Loucy (cell line): ENCODE results near the gene NPEPL1.

Experiments
- H2AFZ ChIP-seq: fragments of 200-600 bp; sonication (generic); 2 replicates; pipeline ENCODE4 v1.6.0; 2016; ENCODE audit warnings: antibody characterized with exemption, mild to moderate bottlenecking, low read length, moderate library complexity
- H3F3A ChIP-seq: fragments of 200-600 bp; 2 replicates; pipeline ENCODE4 v1.6.0; 2016; ENCODE audit warnings: antibody characterized with exemption, low read depth, mild to moderate bottlenecking
- H3K27me3 ChIP-seq: fragments of 200-600 bp; sonication (generic); 2 replicates; pipeline ENCODE4 v1.6.1; 2014; ENCODE audit warnings: low read length, mild to moderate bottlenecking; ENCODE audit not compliant: insufficient read depth, poor library complexity, severe bottlenecking
- H3K36me3 ChIP-seq: fragments of 200-600 bp; sonication (generic); 2 replicates; pipeline ENCODE4 v1.6.1; 2016; ENCODE audit warnings: low read length; ENCODE audit not compliant: insufficient read depth
- H3K4me1 ChIP-seq: fragments of 200-600 bp; sonication (generic); 2 replicates; pipeline ENCODE4 v1.5.1; 2014; ENCODE audit warnings: low read length, mild to moderate bottlenecking; ENCODE audit not compliant: insufficient read depth, poor library complexity, severe bottlenecking
- H3K4me2 ChIP-seq: fragments of 200-600 bp; sonication (generic); 2 replicates; pipeline ENCODE4 v1.6.0; 2014; ENCODE audit warnings: antibody characterized with exemption, low read length, low read depth, mild to moderate bottlenecking; ENCODE audit not compliant: poor library complexity, severe bottlenecking
- H3K4me3 ChIP-seq: fragments of 200-600 bp; sonication (generic); 2 replicates; pipeline ENCODE4 v1.5.1; 2014; ENCODE audit warnings: low read length, mild to moderate bottlenecking, mixed read lengths; ENCODE audit not compliant: poor library complexity, severe bottlenecking
- H3K79me2 ChIP-seq: fragments of 200-600 bp; sonication (generic); 2 replicates; pipeline ENCODE4 v1.6.1; 2014; ENCODE audit warnings: low read length; ENCODE audit not compliant: insufficient read depth
- H3K9ac ChIP-seq: fragments of 200-600 bp; sonication (generic); 2 replicates; pipeline ENCODE4 v1.6.0; 2014; ENCODE audit warnings: mild to moderate bottlenecking, low read depth, low read length, moderate library complexity; ENCODE audit not compliant: poor library complexity, severe bottlenecking
- H3K9me2 ChIP-seq: fragments of 200-600 bp; sonication (generic); replicated peaks from 2 replicates; pipeline ENCODE4 v1.6.1; 2016; ENCODE audit warnings: low read depth, low read length, mixed read lengths
- H3K9me3 ChIP-seq: fragments of 200-600 bp; sonication (generic); 2 replicates; pipeline ENCODE4 v1.6.1; 2014; ENCODE audit warnings: mild to moderate bottlenecking, antibody characterized with exemption, low read length, low read depth; ENCODE audit not compliant: insufficient read depth
- H4K20me1 ChIP-seq: fragments of 200-600 bp; sonication (generic); 2 replicates; pipeline ENCODE4 v1.6.0; 2014; ENCODE audit warnings: antibody characterized with exemption, low read length, mild to moderate bottlenecking; ENCODE audit not compliant: insufficient read depth, poor library complexity, severe bottlenecking
- EZH2phosphoT487 ChIP-seq: fragments of 200-600 bp; IDR thresholded peaks from 2 replicates; pipeline ENCODE4 v1.6.1; 2018; ENCODE audit warnings: antibody characterized with exemption, mild to moderate bottlenecking, moderate library complexity, borderline replicate concordance
- TF ChIP-seq, protein P1 (sequence below): fragments of 200-600 bp; sonication (generic); conservative IDR thresholded peaks from 2 replicates; pipeline ENCODE4 v1.5.1; 2014; ENCODE audit warnings: mild to moderate bottlenecking, antibody characterized with exemption, low read length

Gene NPEPL1

DNA sequence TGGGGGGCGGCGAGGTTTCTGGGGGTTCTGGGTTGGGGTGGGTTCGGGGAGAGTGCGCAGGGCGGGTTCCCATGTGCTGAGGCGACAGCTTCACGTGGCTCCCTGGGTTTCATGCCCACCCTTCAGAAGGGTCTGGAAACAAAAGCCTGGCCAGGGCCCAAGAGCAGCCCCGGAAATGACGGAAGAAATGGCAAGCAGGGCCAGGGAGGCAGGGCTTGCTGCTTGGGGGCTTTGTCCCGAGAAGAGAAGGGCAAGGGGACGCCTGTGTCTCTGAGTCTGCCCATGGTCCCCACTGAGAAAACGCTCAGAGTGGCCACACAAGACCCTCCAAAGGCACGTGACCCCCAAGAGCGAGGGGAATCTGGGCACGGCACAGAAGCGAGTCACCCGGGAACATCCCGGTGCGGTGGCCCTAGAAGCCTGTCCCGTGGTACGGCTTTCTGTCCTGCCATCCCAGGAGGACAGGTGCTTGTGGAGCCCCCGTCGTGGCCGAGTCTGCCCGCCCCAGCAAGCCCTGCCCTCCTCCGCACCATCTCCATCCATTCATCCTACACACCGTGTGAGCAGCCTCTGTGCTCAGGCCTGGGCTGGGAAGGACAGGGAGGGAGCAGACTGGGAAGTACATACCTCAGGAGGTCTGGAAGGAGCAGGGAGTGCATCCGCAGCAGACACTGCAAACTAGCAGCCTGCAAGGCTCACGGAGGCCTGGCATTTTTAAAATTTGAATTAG lies 9.0 kb downstream of the NPEPL1 start:
- H3K27me3 ChIP-seq = no peaks in the 10 kb centered on the region
- no peaks in the 10 kb centered on the region for H3K9me2 ChIP-seq
- H4K20me1 ChIP-seq = no peaks in the 10 kb centered on the region
- no peak overlapping the region for H3K4me2 ChIP-seq
- H3K36me3 ChIP-seq = no peaks in the 10 kb centered on the region; the same call in 1 of the 2 replicates
- no peak overlapping the region for H3K9ac ChIP-seq
- H2AFZ ChIP-seq = no peak overlapping the region
- no peaks in the 10 kb centered on the region for H3K9me3 ChIP-seq
- H3K79me2 ChIP-seq = no peaks in the 10 kb centered on the region
- H3K4me1 ChIP-seq = no peaks in the 10 kb centered on the region
- TF ChIP-seq EZH2phosphoT487 = no peak
- TF ChIP-seq, protein P1, sequence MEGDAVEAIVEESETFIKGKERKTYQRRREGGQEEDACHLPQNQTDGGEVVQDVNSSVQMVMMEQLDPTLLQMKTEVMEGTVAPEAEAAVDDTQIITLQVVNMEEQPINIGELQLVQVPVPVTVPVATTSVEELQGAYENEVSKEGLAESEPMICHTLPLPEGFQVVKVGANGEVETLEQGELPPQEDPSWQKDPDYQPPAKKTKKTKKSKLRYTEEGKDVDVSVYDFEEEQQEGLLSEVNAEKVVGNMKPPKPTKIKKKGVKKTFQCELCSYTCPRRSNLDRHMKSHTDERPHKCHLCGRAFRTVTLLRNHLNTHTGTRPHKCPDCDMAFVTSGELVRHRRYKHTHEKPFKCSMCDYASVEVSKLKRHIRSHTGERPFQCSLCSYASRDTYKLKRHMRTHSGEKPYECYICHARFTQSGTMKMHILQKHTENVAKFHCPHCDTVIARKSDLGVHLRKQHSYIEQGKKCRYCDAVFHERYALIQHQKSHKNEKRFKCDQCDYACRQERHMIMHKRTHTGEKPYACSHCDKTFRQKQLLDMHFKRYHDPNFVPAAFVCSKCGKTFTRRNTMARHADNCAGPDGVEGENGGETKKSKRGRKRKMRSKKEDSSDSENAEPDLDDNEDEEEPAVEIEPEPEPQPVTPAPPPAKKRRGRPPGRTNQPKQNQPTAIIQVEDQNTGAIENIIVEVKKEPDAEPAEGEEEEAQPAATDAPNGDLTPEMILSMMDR = no peak
- H3K4me3 ChIP-seq = no peak overlapping the region
- no peaks in the 10 kb centered on the region for H3F3A ChIP-seq

DNA sequence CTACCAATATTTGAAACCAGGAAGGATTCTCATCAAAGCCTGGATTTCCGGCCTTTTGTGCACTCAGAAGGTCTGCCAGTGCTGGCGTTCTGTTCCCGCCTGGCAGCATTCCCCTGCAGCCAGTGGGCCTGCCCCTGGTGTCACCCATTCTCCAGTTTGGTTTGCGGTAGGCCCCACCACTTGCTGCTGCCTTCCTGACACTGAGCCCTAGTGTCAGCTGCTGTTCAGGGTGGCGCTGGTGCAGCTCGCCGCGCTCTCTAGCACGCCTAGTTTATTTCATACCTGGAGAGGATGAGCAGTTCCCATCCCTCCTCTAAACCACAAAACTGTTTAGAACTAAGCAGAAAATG lies 9.5 kb downstream of the NPEPL1 start:
- Histone ChIP-seq H3K4me1 (no peaks in the 10 kb centered on the region), H3K36me3 (no peaks in the 10 kb centered on the region; the same call in 1 of the 2 replicates), H4K20me1 (no peaks in the 10 kb centered on the region), H3F3A (no peaks in the 10 kb centered on the region), H3K4me2 (no peak overlapping the region), H3K27me3 (no peaks in the 10 kb centered on the region), H2AFZ (no peak overlapping the region), H3K79me2 (no peaks in the 10 kb centered on the region), H3K9me3 (no peaks in the 10 kb centered on the region), H3K4me3 (no peak overlapping the region), H3K9ac (no peak overlapping the region), H3K9me2 (no peaks in the 10 kb centered on the region)
- TF ChIP-seq, protein P1 = no peak
- no peak for TF ChIP-seq EZH2phosphoT487

DNA sequence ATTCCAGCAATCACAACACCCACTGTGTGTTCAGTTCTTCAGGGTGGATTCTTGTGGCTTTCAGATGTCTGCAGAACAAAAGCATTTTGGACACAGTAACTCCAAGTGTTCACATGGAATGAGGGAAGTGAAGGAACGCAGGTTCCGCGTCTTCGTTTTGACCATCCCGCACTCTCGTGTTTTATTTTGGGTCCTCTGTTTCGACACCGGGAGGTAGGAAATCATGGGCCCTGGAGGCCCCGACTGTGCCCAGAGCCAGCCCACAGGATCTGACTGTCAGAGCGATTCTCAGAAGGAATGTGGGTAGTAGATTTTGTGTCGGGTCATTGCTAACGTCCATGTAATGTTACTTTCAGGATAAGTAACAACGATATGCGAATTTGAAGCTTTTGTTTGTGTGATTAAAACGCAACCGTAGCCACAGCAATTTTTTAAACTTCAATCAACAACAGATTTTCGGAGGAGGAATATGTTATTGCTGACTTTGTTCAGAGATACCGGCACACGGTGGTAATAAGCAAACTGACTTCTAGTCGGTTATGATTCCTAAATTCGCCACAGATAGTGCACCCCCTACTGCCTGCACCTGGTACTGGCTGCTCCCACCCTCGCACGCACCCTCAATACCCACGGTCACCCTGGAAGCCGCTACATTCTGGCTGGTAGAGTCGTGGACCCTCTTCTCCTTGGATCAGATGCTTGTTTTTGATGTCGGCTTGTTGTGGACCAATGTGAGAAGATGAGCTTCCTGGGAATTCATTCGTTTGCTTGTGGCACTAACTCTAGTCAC lies 10.5 kb downstream of the NPEPL1 start:
- Histone ChIP-seq H3K9ac (no peak overlapping the region), H3F3A (no peaks in the 10 kb centered on the region), H3K27me3 (no peaks in the 10 kb centered on the region), H3K9me3 (no peaks in the 10 kb centered on the region), H3K4me1 (no peaks in the 10 kb centered on the region), H3K9me2 (no peaks in the 10 kb centered on the region), H3K36me3 (no peaks in the 10 kb centered on the region; the same call in 1 of the 2 replicates), H2AFZ (no peak overlapping the region), H4K20me1 (no peaks in the 10 kb centered on the region), H3K79me2 (no peaks in the 10 kb centered on the region), H3K4me2 (no peak overlapping the region), H3K4me3 (no peak overlapping the region)
- TF ChIP-seq, protein P1 = peak; percentile 69
- TF ChIP-seq EZH2phosphoT487 = no peak
